HCT116 (cell line): ENCODE results near the gene DYNLT2.

Experiments used
- EZH2 ChIP-seq: fragments of 200-600 bp; sonication (generic); IDR thresholded peaks from 2 replicates; pipeline ENCODE4 v1.6.1; 2017; ENCODE audit warnings: antibody characterized with exemption, mixed run types
- JUND ChIP-seq: IDR thresholded peaks from 2 replicates; pipeline ENCODE4 v1.6.1; 2012
- POLR2A ChIP-seq: IDR thresholded peaks from 2 replicates; pipeline ENCODE4 v1.7.0; 2011; ENCODE audit warnings: borderline replicate concordance; ENCODE audit not compliant: insufficient read depth, insufficient read length; ENCODE audit errors: extremely low read depth
- SIN3A ChIP-seq: IDR thresholded peaks from 2 replicates; pipeline ENCODE4 v1.6.1; 2012; ENCODE audit warnings: low read depth
- TF ChIP-seq, protein P1 (sequence below): IDR thresholded peaks from 2 replicates; pipeline ENCODE4 v1.6.1; 2012; ENCODE audit warnings: low read depth
- TF ChIP-seq, protein P2 (sequence below), 3 experiments: fragments of 200-600 bp in 1 of 3; sonication (generic) in 1 of 3; IDR thresholded peaks in 2 of 3; conservative IDR thresholded peaks in 1 of 3; 2 replicates each; pipeline ENCODE4 v1.5.1; 2012 to 2017; ENCODE audit warnings: low read depth in 2 of 3, low read length in 2 of 3, antibody characterized with exemption in 1 of 3, borderline replicate concordance in 1 of 3, control low read depth in 1 of 3, mild to moderate bottlenecking in 1 of 3, mixed read lengths in 1 of 3, mixed run types in 1 of 3, moderate library complexity in 1 of 3; ENCODE audit not compliant: insufficient read depth in 1 of 3

DNA sequence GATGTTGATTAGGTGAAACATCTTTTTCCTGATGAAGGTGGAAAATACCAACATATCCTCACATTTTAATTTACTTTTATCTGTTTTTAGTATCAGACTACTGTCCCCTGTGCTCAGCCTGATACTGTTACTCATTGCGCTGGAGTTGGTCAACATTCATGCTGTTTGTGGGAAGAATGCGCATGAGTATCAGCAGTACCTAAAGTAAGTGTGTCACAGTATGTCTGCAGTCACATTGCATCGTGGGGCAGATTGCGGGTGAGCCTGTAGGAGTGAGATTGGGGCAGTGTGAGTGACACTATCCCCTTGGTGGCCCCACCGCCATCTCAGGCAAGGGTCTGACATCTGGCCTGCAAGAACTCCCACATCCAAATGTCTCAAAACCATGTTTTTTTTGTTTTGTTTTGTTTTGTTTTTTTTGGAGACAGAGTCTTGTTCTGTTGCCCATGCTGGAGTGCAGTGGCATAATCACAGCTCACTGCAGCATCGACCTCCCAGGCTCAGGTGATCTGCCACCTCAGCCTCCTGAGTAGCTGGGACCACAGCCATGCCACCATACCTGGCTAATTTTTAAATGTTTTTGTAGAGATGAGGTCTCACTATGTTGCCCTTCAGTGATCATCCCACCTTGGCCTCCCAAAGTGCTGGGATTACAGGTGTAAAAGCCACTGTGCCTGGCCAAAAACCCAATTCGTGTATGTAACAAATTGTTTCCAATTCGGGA lies 27.9 kb upstream of the DYNLT2 start:
- TF ChIP-seq, protein P1, sequence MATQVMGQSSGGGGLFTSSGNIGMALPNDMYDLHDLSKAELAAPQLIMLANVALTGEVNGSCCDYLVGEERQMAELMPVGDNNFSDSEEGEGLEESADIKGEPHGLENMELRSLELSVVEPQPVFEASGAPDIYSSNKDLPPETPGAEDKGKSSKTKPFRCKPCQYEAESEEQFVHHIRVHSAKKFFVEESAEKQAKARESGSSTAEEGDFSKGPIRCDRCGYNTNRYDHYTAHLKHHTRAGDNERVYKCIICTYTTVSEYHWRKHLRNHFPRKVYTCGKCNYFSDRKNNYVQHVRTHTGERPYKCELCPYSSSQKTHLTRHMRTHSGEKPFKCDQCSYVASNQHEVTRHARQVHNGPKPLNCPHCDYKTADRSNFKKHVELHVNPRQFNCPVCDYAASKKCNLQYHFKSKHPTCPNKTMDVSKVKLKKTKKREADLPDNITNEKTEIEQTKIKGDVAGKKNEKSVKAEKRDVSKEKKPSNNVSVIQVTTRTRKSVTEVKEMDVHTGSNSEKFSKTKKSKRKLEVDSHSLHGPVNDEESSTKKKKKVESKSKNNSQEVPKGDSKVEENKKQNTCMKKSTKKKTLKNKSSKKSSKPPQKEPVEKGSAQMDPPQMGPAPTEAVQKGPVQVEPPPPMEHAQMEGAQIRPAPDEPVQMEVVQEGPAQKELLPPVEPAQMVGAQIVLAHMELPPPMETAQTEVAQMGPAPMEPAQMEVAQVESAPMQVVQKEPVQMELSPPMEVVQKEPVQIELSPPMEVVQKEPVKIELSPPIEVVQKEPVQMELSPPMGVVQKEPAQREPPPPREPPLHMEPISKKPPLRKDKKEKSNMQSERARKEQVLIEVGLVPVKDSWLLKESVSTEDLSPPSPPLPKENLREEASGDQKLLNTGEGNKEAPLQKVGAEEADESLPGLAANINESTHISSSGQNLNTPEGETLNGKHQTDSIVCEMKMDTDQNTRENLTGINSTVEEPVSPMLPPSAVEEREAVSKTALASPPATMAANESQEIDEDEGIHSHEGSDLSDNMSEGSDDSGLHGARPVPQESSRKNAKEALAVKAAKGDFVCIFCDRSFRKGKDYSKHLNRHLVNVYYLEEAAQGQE: no peak
- TF ChIP-seq EZH2 (no peak), POLR2A (no peak), JUND (no peak), SIN3A (no peak)
- TF ChIP-seq, protein P2, sequence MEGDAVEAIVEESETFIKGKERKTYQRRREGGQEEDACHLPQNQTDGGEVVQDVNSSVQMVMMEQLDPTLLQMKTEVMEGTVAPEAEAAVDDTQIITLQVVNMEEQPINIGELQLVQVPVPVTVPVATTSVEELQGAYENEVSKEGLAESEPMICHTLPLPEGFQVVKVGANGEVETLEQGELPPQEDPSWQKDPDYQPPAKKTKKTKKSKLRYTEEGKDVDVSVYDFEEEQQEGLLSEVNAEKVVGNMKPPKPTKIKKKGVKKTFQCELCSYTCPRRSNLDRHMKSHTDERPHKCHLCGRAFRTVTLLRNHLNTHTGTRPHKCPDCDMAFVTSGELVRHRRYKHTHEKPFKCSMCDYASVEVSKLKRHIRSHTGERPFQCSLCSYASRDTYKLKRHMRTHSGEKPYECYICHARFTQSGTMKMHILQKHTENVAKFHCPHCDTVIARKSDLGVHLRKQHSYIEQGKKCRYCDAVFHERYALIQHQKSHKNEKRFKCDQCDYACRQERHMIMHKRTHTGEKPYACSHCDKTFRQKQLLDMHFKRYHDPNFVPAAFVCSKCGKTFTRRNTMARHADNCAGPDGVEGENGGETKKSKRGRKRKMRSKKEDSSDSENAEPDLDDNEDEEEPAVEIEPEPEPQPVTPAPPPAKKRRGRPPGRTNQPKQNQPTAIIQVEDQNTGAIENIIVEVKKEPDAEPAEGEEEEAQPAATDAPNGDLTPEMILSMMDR (IDR thresholded peaks at IDR 0.05 in 2 of 3, conservative IDR thresholded peaks at IDR 0.05 in 1 of 3; ENCODE audit: borderline replicate concordance in 1 of 3, insufficient read depth in 1 of 3, low read depth in 2 of 3, low read length in 2 of 3): no peak
